GM19328 (cell line): ENCODE data around the gene MRRF.
"Not testable (repeated sequence)": the region's sequence is repeated elsewhere in the genome, so short reads cannot be mapped to it uniquely, and the experiment has no call there.

Experiments
- ATAC-seq: cut with Tn5 transposase; IDR thresholded peaks from one replicate; pipeline ENCODE4 v1.9.1; 2021; ENCODE audit warnings: mild to moderate bottlenecking, moderate library complexity; ENCODE audit not compliant: unreplicated experiment

MRRF gene

DNA sequence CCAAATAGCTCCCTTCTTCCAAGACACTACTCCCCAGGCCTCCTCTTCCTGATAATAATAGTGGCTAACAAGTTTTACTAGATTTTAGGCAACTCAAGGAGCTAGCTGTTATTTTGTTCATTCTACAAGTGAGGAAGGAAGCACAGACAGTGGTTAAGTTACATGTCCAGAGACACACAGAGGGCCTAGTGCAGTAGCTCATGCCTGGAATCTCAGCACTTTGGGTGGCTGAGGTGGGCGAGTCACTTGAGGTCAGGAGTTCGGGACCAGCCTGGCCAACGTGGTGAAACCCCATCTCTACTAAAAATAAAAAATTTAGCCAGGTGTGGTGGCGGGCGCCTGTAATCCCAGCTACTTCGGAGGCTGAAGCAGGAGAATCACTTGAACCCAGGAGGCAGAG, 65.8 kb downstream of the MRRF start:
- ATAC-seq, result not testable (repeated sequence)

DNA sequence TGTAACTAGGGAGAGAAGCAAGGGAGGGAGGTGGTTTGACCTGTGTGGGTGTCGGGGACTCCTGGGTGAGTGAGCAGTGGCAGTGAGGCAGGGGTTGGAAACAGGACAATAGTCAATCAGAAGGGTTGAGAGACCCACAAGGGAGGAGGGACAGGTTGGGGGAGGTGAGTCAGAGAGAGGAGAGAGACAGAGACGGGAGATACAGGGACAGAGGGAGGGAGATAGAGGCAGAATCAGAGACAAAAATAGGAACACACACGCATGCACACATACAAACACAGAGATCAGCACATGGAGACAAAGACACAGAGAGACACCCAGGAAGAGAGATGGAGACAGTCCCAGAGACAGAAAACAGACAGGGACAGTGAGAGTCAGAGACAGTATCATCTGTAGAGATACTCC, 66.8 kb downstream of the MRRF start:
- no peak for ATAC-seq

DNA sequence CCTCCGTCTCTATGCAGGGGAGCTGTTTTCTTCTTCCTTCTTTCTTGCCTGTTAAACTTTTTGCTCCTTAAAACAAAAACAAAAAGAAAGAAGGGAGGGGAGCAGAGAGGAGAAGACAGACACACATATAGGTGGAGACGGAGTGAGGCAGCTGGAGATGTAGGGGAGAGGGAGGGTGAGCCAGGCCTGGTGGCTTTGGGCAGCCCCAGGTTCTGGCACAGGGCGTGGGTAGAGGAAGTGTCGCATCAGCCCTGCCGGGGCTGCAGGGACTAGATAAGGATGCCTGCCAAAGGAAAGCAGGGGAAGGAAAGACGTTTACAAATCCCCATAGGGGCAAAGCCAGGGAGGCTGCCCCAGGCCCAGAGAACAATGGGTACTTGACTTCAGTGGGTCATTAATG, 67.4 kb downstream of the MRRF start:
- ATAC-seq, result no peak

DNA sequence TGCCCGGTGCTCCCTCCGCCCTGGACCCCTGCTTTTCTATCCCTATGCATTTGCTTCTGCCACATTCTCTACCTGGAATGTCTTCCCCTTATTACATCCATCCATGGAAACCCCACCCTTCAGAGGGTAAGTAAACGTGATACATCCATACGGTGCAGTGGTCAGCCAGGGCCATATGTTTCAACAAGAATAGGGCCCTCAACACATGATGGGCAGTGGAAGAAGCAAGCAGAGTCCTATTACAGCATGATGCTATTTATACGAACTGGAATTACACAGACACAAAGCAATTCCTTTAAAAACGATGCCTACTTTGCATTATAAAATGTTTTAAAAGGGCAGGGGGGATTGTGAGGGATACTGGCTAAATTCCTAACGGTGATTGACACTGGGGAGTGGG, 68.0 kb downstream of the MRRF start:
- ATAC-seq, result no peak

DNA sequence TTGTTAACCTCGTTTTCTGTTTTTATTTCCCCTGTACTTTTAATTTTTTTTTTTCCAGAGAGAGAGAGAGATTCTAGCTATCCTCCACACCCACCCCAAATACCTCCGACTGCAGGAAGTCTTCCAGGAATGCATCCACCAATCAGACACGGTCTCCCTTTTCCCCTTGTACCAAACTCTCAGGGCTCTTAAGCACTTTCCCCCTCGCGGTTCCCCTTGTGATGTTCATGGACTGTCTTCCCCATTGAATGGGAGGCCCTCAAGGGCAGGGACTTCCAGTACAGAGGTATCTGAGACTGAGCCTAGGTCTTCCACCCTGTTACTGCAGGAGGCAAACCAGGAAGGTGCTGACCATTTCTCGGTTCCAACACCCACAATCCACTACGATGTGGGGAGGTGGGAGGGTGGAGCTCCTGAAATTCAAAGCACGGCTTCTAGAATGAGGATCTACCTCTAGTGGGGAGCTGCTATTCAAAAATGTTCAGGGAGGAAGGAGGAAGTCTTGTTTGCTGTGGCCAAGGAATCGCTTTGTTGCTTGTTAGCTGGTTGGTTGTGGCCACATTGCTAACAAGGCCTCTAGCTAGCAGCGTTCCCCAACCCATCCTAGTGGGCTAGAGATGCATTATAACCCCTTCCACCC, 68.6 kb downstream of the MRRF start:
- no peak for ATAC-seq

DNA sequence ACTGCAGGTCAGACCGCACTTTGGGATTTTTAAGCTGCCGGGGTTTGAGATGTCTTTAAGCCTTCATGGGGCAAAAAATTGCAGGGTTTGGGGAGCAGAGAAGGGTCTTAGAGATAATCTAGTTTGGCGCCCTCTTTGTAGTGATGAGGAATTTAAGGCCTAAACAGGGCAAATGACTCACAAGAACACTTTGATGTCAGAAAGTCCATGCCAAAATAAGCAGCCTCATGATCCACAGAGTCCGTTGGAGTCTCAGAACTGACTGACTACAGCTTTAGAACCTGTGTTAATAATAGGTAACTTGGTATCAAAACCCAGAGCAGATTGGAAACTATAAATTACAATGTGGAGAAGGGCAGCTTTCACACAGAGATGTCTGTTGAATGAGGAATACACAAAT, 70.2 kb downstream of the MRRF start:
- ATAC-seq, result no peak

DNA sequence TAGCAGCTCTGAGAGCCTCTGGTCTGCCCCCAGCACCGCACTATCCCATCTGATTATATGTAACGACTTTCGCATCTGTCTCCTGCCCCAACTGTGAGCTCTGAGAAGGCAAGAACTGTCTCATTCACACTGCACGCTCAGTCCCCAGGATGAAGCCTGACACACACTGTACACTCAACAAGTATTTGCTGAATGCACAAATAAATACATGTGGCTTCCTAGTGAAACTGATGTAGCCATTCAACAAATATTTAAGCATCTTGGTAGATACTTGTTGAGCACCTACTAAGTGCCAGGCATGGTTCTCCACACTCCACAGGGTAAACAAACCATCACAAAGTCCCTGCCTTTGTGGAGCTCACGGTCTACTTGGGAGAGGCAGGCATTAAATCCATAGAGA, 71.5 kb downstream of the MRRF start:
- ATAC-seq, result no peak

DNA sequence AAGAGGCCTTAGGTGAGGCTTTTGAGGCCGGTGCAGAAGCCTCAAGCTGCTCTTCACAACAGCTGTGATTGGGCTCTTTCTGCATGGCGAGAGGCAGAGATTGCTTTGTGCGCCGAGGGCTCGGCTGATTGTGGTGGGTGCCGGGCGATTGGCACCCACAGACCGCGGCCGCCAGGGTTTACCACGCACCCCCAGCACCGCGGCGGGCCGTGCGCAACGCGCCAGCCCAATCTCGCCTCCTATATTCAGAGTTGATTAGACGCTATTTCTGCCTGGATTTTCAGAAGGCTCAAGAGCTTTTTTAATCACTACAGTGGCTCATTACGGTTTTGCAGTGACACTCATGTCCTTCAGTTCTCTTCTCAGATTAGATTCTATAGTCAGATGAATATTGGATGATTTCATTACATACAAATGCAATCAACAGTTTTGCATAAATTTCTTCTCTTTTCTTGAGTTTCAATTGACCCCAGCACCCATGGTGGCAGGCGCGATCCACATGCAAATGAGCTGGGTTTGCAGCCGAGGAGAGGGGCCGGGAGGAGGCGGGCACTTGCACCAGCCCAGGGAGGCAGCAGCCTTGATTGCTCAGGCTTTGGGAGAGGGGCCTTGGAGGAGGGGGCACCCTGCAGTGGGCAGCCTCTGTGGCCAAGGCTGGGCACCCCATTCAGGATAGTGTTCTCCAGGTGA, 72.3 kb downstream of the MRRF start:
- ATAC-seq, result no peak

DNA sequence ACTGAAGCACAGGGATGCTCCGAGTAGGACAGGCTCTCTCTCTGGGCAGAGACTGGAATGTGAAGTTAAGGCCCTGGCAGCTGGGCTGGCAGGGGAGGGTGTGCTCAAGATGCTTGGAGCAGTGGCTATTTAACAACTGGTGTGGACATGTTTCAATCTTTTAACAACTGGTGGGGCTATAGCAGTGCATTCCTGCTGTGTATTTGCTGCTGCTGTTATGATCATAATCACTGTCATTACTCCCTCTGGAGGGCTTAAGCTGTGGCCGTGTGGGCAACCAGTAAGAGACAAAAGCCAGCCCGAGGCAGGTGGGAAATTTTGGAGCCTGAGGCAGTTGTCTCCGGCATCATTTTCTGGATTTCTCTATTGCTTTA, 72.9 kb downstream of the MRRF start:
- no peak for ATAC-seq

DNA sequence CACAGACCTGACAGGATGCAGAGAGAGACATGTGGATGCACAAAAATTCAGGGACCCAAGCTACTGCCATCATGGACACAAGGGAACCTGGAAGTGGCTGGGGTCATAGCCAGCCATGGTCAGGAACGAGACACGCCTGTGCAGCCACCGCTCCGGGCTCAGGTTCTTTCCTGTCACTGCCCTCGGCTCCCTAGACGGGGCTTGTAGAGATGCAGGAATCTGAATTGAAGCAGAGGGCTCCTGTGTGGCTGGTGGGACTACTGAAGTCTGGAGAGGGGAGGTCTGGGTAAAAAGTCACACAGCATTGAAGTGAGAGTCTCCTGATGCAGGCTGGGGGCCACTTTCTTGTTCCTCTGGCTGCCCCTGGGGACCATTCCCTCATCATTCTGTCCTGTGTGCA, 73.9 kb downstream of the MRRF start:
- ATAC-seq, result no peak

DNA sequence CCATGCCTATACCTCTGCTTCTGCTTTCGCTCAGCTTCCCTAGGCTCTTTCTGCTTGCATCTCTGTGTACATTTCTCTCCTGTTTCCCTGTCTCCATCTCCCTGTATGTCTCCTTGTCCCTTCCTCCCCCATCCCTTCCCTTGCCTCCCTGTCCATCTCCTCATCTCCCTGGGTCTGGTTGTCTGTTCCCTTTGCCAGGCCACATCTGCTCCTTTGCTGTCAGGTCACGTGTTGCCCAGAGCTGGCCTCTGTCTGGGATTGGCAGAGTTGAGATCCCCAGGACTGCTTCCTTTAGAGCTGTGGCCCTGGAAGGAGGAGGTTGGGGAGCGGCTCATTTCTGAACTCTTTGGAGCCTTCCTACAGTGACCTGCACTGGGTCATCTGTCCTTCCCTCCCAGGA, 74.3 kb downstream of the MRRF start:
- ATAC-seq, result no peak

DNA sequence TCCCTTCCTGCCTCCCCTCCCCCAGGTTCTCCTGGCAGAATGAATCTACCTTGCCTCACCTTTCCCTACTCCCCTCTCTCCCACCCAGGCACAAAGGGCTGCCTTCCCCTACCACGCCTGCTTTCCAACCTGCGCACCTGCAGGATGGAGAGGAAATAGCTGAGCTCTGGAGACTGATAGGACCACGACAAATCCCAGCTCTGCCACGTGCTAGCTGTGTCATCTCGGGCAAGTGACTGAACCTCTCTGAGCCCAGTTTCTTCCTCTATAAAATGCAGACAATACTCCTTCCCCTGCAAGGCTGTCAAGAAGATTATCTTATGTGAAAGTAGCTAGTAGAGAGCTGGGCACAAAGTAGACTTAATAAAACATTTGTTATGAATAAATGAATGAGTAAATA, 74.9 kb downstream of the MRRF start:
- no peak for ATAC-seq

DNA sequence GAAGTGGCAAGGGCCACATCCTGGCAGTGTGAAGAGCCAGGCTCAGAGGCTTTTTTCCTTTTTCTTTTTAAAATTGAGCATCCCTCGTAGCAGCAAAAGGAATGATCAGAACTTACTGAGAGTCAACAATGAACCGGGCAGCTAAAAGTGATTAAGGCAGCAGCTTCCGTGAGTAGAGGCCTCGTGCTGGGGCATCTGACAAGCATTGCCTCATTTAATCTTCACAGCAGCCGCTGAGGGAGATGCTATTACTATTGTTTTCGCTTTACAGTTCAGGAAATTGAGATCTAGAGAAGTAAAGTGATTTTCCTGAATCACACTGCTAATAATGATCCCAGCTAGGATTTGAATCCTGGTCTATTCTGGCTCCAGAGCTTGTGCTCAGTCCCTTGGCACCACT, 75.5 kb downstream of the MRRF start:
- no peak for ATAC-seq

DNA sequence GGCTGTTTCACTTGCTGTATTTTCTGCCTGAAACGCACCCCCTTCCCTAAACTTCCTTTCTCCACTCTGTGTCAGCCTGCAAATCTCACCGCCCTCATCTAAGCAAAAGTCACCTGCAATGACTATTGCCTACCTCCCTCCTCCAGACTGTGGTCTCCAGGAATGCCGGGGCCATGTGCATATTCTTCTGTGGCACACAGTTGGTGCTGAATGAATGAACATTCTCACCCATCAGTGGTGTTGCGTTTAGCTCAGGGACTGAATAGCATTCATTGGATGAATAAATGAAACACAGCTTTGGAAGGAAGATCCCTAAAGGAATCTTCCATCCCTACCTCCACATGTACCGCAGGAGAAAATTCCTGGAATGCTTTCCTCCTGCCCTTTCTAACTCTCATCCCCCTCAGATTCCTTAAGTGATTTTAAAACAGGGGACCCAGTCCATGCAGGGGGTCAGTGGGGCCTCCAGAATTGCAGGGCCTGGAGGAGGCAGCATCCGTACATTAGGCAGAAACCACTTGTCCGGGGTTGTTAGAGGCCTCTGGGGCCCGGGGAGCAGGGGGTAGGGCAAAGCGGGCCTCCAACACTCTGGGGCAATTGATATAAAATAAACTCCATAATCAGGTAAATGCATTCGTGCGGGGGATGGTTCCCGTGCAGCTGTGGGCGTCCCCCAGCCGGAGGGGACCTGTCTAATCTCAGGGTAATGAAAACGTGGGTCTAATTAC, 77.8 kb downstream of the MRRF start:
- no peak for ATAC-seq

DNA sequence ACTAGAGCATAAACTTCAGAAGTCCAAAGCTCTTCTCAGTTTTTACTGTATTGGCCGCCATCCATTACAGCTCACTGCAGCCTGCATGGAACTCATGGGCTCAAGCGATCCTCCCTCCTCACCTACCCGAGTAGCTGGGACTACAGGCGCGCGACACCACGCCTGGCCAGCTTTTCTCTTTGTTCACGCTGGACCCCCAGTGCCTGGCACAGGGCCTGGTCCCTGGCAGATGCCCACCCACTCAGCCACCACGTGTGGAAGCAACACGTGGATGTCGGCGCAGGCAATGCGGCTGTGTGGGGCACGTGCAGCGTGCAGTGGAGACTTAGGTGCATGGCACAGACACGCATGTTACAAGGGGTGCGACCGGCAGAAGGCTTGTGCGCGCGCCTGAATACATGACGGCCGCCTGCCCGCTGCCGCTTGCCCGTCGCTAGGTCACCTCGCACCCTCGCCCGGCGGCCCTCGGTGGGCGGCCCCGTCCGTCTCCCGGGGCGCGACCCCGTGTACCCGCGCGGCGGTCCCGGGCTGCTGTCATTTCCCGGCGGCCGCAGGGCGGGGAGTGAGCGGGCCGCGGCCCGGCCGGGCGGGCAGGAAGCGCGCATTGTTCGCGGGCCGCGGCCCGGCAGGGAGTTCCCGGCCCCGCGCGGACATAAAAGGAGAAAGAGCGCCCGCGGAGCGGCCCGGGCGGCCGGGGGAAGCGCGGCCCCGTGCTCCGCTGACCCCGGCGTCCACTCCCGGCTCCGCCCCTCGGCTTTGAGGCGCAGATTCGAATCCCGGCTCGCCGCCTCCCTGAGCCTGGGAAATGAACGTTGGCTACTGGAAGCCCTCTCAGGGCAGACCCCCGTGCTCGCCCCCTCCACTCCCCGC, 82.0 kb downstream of the MRRF start:
- no peak for ATAC-seq

DNA sequence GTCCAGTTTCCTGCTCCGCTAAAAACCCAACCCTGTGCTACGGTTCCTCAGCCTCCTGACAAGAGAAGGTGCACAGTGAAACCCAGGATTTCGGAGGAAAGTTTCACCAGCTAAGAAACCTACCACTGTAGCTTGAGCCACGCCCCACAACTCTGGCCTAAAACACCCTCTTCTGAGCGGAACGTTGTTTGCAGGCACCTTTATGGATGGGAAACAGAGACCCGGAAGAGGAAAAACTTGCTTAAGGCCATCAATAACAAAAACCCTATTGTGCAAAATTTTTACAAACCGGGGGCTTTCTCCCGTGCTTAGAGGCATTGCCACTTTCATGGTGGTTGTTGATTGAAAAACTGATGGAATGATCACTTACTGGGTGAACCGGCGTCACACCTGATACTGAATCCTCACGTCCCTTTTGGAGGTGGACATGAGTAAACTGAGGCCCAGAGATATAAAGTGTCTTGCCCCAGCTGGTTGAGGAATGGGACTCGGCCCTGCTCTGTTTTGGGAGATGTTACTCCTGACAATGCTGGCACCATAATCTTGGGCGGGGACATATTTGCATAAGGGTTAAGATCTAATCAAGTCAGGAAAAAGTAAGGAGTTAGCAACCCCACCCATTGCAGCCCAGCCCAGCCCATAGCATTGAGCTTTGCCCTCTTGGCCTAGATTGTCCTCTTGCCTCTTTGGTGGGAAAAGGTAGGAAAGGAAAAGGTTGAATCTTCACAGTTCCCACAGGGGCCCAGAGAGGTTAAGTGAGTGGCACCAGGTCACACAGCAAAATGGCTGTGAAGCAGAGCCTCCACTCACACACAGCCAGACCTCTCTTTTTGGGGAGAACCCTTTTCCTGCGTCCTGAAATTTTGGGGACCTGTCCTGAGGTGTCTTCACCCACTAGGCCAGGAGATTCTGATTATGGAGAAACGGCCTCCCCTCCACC, 82.9 kb downstream of the MRRF start:
- no peak for ATAC-seq

DNA sequence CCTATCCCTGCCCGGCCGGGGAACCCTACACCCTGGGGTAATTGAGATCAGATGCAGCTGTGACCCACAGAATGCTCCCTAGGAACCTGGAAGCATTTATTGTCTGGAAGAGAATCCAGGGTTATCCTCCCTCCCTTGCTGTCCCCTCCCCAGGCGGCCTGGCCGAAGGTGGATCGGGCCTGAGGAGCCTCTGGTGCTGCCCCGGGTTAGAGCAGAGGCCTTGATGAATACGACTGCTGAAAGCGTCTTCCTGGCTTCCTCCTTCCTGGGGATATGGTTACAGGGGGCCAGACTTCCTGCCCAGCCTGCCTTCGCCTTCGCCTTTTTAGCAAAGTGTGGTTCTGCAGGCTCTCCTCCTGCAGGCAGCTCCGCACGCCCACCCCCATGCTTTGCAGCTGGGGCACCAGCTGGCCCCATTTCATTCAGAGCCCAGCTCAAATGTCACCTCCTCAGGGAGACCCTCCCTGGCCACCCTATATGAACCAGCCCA, 83.7 kb downstream of the MRRF start:
- ATAC-seq, result no peak

DNA sequence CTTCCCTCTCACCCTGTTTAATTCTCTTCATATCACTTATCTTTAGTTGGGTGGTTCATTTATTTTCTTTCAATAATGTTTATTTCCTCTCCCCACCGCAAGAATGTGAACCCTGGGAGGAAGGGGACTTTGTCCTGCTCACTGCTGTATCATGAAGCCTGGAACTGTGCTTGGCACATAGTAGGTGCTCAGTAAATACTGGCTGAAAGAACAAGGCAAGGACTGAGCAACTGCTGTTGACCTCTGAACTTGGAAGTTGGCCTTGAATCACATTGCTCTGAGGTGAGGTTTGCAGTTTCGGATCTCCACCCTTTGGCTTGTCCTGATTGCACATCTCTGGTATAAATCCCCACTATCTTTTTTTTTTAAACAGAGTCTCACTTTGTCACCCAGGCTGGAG, 84.1 kb downstream of the MRRF start:
- ATAC-seq, result no peak

DNA sequence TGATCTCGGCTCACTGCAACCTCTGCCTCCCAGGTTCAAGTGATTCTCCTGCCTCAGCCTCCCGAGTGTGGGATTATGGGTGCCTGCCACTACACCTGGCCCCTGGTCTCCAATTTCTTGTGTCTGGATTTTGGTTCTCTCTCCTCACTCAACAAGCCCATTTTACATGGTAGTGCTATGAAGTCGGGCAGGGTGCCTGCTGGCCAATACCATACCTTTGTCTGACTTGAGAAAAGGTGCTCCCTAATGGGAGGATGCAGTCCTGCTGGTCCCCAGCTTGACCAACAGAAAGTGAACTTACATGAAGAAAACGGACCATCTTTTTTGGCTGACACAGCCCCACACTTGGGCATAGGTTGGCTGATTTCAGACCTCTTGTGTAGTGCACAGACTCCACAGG, 84.5 kb downstream of the MRRF start:
- ATAC-seq, result no peak
